LHCN-M2 (cell line): ENCODE measurements around the gene HIBADH. TPM values are rescaled to one million over a fixed set of nuclear protein-coding genes. Genes with fewer than 3 reads are reported as not detected.

Source experiments
- DNase-seq: peaks from one replicate; pipeline ENCODE4 v3.0.0-alpha.2; 2012; ENCODE audit warnings: low read depth
- total RNA-seq: library from RNA; depleted of rRNA; stranded (reverse); fragments of >200 nt; gene quantifications from 2 replicates; pipeline ENCODE4 v1.2.3, GENCODE V29; 2014

The HIBADH gene
- total RNA-seq, 1 experiment from 2014 or later, result 99.7 TPM

DNA sequence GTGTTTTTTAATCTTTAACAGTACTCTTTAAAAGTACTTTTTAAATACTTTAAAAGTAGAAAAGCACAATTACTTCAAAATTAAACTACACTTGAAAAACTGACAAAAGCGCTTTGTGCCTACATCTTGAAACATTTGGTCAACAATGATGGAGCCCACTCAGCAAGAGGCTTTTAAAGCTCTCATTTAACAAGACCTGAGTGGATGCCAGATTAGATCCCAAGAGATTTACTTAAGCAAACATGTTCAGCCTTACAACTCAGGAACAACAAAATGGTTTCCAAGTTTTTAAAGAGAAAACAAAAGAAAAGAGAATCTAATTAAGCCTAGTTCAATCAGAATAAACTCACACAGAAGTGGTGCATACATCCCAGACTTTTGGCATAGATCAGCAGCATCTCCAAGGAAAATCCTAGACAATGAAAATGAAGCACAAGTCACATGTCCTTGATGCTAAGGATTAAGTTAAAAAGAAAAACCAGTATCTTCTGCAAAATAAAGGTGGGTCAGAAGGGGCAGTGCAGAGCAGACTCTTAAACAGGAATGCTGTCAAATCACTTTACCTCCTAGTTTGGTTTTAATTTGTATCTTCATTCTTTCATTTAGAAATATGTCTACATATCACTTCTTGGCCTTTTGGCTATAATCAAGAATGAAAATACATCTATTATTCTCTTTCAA lies 26.2 kb downstream of the HIBADH start:
- DNase-seq, result peak; percentile 68

DNA sequence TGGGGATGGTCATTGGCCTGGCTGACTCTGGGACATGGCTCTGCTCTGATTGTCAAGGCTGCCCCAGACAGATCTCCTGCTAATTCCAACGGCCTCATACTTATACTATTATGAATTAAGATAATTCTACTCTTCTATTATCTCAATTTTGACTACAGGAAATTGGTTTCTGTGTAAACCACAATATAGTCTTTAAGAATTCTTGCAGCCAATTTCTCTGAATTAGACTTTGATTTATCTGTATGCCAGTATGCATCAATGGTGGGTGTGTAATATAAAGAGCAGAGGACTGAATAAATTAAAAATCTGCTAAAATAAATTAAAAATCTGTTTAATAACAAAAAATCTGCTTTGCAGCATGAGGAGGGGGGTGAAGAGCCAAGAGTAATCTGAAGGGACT lies 27.0 kb downstream of the HIBADH start:
- no peak for DNase-seq

DNA sequence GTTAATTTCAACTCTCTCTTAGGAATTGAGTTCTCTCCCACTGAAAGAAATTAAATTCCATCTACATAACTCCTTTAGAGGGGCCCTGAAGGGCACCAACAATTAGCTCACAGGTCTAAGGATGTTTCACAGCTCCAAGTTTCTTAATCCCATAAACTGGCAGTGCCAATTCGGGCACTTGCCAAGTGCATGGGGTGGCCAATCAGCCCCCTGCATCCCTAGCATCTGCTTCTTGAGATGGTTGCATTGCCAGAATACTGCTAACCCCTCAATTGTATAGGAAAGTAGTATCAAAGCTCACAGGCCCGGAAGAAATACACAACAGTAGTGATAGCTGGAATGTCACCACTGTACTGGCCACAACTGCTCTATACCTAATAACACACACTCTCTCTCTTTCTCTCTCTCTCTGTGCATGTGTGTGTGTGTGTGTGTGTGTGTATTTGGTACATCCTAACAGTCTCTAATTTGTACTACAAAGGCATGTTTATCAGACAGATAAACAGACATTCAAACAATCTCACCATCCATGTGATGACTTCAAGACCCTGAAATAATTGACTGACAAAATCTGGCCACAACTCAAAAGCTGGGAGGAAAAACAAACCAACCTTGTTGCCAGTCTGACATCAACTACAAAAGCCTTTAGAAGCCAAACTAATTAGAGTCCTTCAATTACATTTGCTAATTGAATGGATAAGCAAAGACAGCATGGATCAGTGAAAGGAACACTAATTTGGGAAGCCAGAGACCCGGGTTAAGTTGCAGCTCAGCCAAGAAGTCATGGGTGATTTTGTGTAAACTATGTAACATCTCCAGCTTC lies 27.8 kb downstream of the HIBADH start:
- no peak for DNase-seq

GRCh38 chr7:27633062-27633461 lies 29.6 kb downstream of the HIBADH start:
- no peak for DNase-seq

DNA sequence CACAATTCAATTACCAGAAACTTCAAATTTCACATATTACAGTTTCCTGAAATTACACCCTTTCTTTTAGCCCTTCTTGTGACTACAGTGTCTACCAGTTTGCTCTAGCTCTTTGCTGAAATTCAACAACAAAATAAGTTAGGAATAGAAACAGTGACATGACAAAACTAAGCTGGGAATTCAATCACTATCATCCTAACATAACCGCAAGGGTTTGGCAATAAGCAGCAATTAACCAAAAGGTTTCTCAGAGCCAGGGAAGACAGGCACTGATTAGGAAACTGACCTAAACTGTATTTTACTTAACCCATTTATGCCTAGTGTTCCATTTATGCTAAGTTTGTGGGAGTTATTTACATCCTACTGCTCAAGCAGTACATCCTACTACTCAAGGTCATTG lies 31.3 kb downstream of the HIBADH start:
- DNase-seq, result no peak

DNA sequence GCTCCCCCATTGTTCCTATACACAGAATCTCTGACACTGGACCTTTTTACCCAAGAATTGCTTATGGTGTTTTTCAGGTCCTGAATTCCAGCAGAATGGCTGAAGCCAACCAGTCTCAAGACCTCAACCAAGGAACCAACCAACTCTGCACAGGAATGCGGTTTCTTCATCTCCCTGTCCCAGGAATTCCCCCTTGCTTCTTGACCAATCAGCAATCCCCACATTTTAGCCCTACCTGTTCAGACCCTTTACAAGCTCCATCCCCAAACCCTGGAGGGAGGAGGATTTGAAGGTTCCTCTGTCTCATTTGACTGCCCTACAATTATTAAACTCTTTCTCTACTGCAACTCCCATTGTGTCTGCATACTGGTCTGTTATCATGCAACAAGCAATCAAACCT lies 35.5 kb downstream of the HIBADH start:
- DNase-seq, result no peak

DNA sequence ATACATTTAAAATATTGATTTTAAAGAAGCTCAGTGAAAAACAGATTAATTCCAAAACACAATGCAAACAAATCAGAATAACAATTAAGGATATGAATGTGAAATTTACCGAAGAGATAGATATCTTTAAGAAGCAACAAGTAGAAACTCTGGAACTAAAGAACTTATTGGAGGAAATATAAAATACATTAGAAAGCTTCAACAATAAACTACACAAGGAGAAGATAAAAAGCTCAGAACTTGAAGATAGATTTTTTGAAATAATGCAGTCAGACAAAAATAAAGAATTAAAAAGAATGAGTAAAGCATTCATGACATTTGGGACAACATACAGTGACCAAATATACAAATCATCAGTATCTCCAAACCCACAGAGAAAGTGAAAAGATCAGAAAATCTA lies 43.2 kb downstream of the HIBADH start:
- DNase-seq, result no peak

GRCh38 chr7:27617651-27618381 lies 44.9 kb downstream of the HIBADH start:
- no peak for DNase-seq

DNA sequence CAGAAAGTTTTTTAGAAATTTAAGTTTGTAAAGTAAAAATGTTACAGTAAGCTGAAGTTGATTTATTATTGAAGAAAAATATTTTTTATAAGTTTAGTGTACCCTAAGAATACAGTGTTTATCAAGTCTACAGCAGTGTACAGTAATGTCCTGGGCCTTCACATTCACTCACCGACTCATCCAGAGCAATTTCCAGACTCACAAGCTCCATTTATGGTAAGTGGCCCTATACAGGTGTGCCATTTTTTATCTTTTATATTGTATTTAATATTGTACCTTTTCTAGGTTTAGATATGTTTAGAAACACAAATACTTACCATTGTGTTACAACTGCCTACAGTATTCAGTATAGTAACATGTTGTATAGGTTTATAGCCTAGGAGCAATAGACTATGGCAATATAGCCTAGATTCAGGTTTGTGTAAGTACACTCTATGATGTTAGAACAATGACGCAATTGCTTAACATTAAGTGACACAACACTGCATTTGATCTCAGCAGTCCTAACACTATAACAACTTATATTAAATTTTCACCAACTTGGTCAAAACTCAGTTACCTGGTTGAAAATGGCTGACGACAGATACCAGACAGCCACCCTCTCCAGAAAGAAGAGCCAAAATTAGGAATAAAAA lies 45.7 kb downstream of the HIBADH start:
- no peak for DNase-seq

- no peak for DNase-seq
Measured at GRCh38 chr7:27616186-27616491, 46.5 kb downstream of the HIBADH start.

- no peak for DNase-seq
Measured at GRCh38 chr7:27615420-27616185, 47.1 kb downstream of the HIBADH start.

DNA sequence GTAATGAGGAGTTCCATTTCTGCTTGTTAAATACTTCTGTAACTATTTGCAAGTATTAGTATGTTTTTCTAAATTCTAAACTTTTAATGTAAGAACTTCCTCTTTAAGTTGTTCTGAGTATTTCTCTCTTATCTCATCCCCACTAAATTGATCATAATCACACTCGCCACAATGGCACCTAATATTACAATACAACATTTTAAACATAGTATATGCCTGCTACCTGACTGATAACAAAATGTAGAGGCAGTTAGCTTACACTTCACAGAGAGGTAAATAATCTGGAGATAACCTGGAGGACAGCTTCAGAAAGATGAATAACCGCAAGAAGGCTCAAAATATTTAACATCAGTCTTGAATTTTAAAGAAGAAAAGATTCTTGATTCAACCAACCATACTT lies 48.6 kb downstream of the HIBADH start:
- DNase-seq, result no peak

- DNase-seq, result no peak
Measured at GRCh38 chr7:27611059-27611458, 51.6 kb downstream of the HIBADH start.

GRCh38 chr7:27608776-27609495 lies 53.7 kb downstream of the HIBADH start:
- DNase-seq, result peak; percentile 80

DNA sequence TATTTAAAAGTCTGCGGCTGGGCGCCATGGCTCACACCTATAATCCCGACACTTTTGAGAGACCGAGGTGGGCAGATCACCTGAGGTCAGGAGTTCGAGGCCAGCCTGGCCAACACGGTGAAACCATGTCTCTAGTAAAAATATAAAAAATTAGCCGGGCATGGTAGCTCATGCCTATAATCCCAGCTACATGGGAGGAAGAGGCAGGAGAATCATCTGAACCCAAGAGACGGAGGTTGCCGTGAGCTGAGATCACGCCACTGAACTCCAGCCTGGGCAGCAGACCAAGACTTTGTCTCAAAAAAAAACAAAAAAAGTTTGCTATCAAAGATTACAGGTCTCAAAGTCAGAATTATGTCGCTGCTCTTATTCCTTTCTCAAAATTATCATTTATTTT lies 55.5 kb downstream of the HIBADH start:
- DNase-seq, result no peak

DNA sequence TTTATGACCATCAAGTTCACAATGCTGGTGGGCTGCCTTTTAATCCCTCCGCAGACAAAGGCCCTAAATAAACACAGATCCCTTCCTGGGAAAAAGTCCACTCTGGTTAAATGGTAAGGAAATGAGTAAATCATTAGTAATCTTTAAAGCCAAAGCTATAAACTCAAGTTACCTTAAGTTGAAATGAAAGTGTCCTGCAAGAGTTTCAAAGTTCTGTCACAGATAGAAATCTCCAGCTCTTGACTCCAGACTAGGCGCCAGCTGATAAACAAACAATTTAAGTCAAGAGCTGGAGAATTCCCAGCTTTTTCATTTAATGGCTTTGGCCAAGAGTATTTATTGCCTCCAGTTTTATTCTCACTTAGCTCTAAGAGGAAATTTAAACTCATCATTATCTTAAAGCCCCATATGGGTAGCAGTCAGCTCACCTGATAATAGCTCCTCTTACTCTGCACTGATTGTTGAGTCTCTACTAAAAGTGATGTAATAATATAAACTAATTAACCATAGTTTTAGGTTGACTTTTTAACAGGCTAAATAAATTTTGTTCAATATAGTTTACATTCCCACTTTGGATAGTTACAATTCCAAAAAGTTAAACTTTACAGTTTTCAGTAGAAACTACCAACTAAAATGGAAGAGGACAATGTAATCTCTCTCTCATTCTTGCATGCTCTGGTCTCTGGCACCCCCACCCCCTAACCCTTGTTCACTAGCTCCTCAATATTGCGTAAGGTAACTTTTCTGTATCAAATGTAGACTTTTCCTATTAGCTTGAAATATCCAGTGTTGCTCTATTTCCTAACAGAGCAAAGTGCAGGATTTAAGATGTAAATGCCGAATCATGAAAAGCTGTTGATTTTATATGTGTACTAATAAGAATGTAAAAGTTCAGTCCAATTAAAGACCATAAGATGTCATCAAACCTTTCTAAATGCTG lies 56.1 kb downstream of the HIBADH start:
- peak; percentile 91 for DNase-seq

- peak; percentile 75 for DNase-seq
Measured at GRCh38 chr7:27605689-27606269, 56.9 kb downstream of the HIBADH start.

DNA sequence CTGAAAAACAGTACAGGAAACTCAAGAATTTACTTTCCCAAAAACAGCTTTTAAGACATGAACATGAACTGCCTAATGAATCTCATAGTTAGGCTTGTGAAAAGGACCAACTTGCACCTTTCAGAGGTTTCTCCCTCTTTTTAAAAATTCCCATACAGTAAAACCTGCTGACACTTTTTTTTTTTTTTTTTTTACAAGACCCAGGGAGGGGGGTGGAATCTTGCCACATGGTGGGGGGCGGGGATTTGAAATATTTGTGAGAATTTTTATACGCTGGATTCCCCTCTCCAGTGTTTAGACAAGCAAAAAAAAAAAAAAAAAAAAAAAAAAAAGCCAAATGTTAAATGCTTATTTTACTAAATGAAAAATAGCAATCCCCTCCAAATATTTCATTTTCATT lies 57.4 kb downstream of the HIBADH start:
- DNase-seq, result peak; percentile 18

DNA sequence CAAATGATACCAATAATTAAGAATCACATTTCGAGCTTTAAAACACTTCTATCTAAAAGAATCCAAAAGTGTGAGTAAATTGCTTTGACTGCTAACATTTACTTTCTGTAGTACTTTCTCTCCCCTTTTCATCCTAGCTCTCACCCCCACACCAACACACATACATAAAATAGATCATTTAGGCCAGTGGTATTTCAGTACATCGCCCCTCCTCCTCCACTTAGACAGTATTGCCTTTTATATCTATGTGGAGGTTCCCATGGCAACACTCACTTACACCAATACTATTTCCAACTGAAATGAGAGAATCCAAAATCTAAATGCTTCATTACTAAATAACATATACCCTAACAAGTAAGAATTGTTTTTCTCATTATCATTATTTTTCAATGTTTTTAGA lies 58.9 kb downstream of the HIBADH start:
- DNase-seq, result no peak
